ENCODE measurements around the gene WDFY2.

DNA sequence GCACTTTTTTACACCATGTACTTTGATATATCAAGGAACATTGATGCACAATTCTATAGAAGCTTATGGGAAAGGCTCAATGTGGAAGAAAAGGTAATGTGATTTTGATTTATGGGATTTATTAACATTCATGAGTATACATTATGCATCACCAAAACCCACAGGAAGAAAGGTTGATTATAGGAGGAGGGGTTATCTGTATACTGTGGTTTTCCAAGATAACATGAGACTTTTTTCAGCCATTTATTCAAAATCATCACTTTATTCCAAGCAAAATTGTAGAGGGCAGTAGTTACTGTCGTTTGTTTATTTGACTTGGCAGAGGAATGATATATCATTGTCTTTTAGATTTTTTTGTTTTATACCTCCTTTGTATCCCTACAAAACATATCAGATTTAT is 54.9 kb downstream of the WDFY2 start:
- TF ChIP-seq POLR2A (IDR thresholded peaks at IDR 0.05) = no peak
- TF ChIP-seq, protein P1, sequence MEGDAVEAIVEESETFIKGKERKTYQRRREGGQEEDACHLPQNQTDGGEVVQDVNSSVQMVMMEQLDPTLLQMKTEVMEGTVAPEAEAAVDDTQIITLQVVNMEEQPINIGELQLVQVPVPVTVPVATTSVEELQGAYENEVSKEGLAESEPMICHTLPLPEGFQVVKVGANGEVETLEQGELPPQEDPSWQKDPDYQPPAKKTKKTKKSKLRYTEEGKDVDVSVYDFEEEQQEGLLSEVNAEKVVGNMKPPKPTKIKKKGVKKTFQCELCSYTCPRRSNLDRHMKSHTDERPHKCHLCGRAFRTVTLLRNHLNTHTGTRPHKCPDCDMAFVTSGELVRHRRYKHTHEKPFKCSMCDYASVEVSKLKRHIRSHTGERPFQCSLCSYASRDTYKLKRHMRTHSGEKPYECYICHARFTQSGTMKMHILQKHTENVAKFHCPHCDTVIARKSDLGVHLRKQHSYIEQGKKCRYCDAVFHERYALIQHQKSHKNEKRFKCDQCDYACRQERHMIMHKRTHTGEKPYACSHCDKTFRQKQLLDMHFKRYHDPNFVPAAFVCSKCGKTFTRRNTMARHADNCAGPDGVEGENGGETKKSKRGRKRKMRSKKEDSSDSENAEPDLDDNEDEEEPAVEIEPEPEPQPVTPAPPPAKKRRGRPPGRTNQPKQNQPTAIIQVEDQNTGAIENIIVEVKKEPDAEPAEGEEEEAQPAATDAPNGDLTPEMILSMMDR (IDR thresholded peaks at IDR 0.05) = no peak
